SK-N-SH treated with all-trans-retinoic acid at 6 μM for 48 hours (cell line): ENCODE data around the gene USP36.

Experiments
- CREB5 ChIP-seq: fragments of 250-450 bp; sonication (Bioruptor Pico); IDR thresholded peaks from 2 replicates; pipeline ENCODE4 v1.5.1; 2020; ENCODE audit warnings: low read depth, mild to moderate bottlenecking, moderate library complexity
- GLIS3 ChIP-seq: fragments of 250-450 bp; sonication (Bioruptor Pico); IDR thresholded peaks from 2 replicates; pipeline ENCODE4 v1.5.0; 2020; ENCODE audit warnings: mild to moderate bottlenecking, moderate library complexity
- ISL1 ChIP-seq: fragments of 250-450 bp; sonication (Bioruptor Pico); IDR thresholded peaks from 2 replicates; pipeline ENCODE4 v2.1.2; 2022; ENCODE audit warnings: mild to moderate bottlenecking, moderate library complexity
- PATZ1 ChIP-seq: fragments of 250-450 bp; sonication (Bioruptor Pico); IDR thresholded peaks from 2 replicates; pipeline ENCODE4 v1.8.0; 2020; ENCODE audit warnings: mild to moderate bottlenecking, moderate library complexity, borderline replicate concordance
- POU6F1 ChIP-seq: fragments of 250-450 bp; sonication (Bioruptor Pico); IDR thresholded peaks from 2 replicates; pipeline ENCODE4 v1.8.0; 2021; ENCODE audit warnings: low read depth, mild to moderate bottlenecking, moderate library complexity, borderline replicate concordance
- PPARA ChIP-seq: fragments of 250-450 bp; sonication (Bioruptor Pico); IDR thresholded peaks from 2 replicates; pipeline ENCODE4 v1.5.0; 2020; ENCODE audit warnings: mild to moderate bottlenecking, borderline replicate concordance
- RARB ChIP-seq: fragments of 250-450 bp; sonication (Bioruptor Pico); IDR thresholded peaks from 2 replicates; pipeline ENCODE4 v1.8.0; 2021; ENCODE audit warnings: mild to moderate bottlenecking, moderate library complexity
- SNAI2 ChIP-seq: fragments of 250-450 bp; sonication (Bioruptor Pico); IDR thresholded peaks from 2 replicates; pipeline ENCODE4 v1.5.0; 2020; ENCODE audit warnings: mild to moderate bottlenecking, moderate library complexity
- TOX ChIP-seq: fragments of 250-450 bp; sonication (Bioruptor Pico); IDR thresholded peaks from 2 replicates; pipeline ENCODE4 v1.8.0; 2021; ENCODE audit warnings: mild to moderate bottlenecking, moderate library complexity, borderline replicate concordance
- ZC3H10 ChIP-seq: fragments of 250-450 bp; sonication (Bioruptor Pico); IDR thresholded peaks from 2 replicates; pipeline ENCODE4 v1.5.1; 2021; ENCODE audit warnings: mild to moderate bottlenecking, moderate library complexity

GRCh38 chr17:78885956-78886355 lies 45.3 kb upstream of the USP36 start:
- no peak for TF ChIP-seq CREB5
- TF ChIP-seq RARB (CRISPR knock-in tag), result no peak
- TF ChIP-seq PPARA (CRISPR knock-in tag), result no peak
- TF ChIP-seq PATZ1, result no peak
- TF ChIP-seq GLIS3 (CRISPR knock-in tag), result no peak
- no peak for TF ChIP-seq TOX (CRISPR knock-in tag)
- TF ChIP-seq POU6F1, result no peak
- no peak for TF ChIP-seq ISL1
- no peak for TF ChIP-seq ZC3H10 (CRISPR knock-in tag)
- no peak for TF ChIP-seq SNAI2 (CRISPR knock-in tag)
